Fibroblast of the aortic adventitia (primary cell): Measurements from ENCODE around the gene PCDH9. TPM values are rescaled to one million over a fixed set of nuclear protein-coding genes. Genes with fewer than 3 reads are reported as not detected.
A peak's percentile ranks its signal among the peaks of the same experiment; 100 is the strongest.

ENCODE experiments used
- DNase-seq: peaks from one replicate; pipeline ENCODE4 v3.0.0-alpha.2; 2010; ENCODE audit warnings: low read depth
- H3K4me3 ChIP-seq: 2 replicates; pipeline ENCODE4 v1.5.1; 2011; ENCODE audit warnings: low read depth, mild to moderate bottlenecking, control low read depth, low read length, moderate library complexity
- CTCF ChIP-seq: IDR thresholded peaks from 2 replicates; pipeline ENCODE4 v1.5.1; 2011; ENCODE audit warnings: mild to moderate bottlenecking, low read length, control low read depth, inconsistent platforms; ENCODE audit not compliant: insufficient read depth
- total RNA-seq: library from RNA; depleted of rRNA; stranded (reverse); fragments of >200 nt; gene quantifications from 2 replicates; pipeline ENCODE4 v1.2.3, GENCODE V29; 2012; ENCODE audit warnings: low replicate concordance

Gene PCDH9
- total RNA-seq, 1 donor = 19.0 TPM

GRCh38 chr13:66547685-66548084 is 682.5 kb downstream of the PCDH9 start:
- H3K4me3 ChIP-seq = no peak overlapping the region
- TF ChIP-seq CTCF = no peak
- no peak for DNase-seq

- TF ChIP-seq CTCF = no peak
- DNase-seq = peak; percentile 22
- H3K4me3 ChIP-seq = no peak overlapping the region
Observed at GRCh38 chr13:66546534-66547379, 683.4 kb downstream of the PCDH9 start.

GRCh38 chr13:66543780-66544179 is 686.4 kb downstream of the PCDH9 start:
- no peak for DNase-seq
- peak; percentile 1 for TF ChIP-seq CTCF
- H3K4me3 ChIP-seq = no peak overlapping the region

GRCh38 chr13:66537417-66537816 is 692.7 kb downstream of the PCDH9 start:
- TF ChIP-seq CTCF = no peak
- no peak overlapping the region for H3K4me3 ChIP-seq
- no peak for DNase-seq

- no peak overlapping the region for H3K4me3 ChIP-seq
- no peak for DNase-seq
- no peak for TF ChIP-seq CTCF
Observed at GRCh38 chr13:66536746-66537145, 693.4 kb downstream of the PCDH9 start.

- DNase-seq = no peak
- TF ChIP-seq CTCF = no peak
- H3K4me3 ChIP-seq = no peak overlapping the region
Observed at GRCh38 chr13:66534561-66534960, 695.6 kb downstream of the PCDH9 start.
